ENCODE measurements around the gene MMP7. TPM values are rescaled to one million over a fixed set of nuclear protein-coding genes. Genes with fewer than 3 reads are reported as not detected.

MMP7 gene
- total RNA-seq, 2 experiments from 2014 or later = not detected

DNA sequence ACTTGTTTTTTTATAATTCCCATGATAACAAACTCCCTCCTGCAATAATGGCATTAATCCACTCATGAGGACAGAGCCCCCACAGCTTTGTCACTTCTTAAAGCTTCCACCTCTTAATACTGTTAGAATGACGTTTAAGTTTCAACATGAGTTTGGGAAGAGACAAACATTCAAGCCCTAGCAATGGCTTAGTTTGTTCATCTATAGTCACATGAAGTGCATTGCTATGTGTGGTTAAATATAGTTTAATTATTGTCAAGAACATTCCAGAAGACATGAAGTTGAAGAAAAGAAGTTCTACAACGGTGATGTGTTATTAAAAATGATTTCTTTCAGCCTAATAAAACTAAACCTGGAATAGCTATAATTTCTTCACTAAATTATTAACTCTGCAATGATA is 30.6 kb downstream of the MMP7 start:
- POLR2A ChIA-PET = no interaction called here

DNA sequence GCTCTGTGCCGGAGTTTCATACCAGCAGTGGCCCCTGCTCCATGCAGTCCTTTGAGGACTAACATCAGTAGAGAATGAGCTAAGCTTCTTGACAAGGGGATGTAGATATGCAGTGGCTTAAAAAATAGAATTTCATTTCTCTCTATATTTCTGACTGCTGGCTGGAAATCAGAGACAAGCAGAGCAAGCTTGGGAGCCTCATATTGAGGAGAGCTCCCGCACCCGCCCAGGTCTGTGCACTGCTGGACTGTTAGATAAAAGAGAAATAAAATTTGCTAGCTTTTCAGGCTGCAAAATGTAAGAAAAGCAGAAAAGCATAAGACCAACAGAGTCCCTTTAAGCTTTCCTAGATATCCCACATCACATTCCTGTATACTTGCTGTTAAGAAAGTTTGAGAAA is 31.4 kb downstream of the MMP7 start:
- H3K27me3 Mint-ChIP-seq = peaks cover 6% of the 10 kb centered on the region
- TF ChIP-seq, protein P1, sequence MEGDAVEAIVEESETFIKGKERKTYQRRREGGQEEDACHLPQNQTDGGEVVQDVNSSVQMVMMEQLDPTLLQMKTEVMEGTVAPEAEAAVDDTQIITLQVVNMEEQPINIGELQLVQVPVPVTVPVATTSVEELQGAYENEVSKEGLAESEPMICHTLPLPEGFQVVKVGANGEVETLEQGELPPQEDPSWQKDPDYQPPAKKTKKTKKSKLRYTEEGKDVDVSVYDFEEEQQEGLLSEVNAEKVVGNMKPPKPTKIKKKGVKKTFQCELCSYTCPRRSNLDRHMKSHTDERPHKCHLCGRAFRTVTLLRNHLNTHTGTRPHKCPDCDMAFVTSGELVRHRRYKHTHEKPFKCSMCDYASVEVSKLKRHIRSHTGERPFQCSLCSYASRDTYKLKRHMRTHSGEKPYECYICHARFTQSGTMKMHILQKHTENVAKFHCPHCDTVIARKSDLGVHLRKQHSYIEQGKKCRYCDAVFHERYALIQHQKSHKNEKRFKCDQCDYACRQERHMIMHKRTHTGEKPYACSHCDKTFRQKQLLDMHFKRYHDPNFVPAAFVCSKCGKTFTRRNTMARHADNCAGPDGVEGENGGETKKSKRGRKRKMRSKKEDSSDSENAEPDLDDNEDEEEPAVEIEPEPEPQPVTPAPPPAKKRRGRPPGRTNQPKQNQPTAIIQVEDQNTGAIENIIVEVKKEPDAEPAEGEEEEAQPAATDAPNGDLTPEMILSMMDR (IDR thresholded peaks at IDR 0.05) = no peak
- peaks cover 3% of the 10 kb centered on the region for H3K4me1 ChIP-seq (ENCODE audit: insufficient read depth, low read length)
- no peak overlapping the region for H3K4me3 Mint-ChIP-seq
- H3K9me3 ChIP-seq (ENCODE audit: control insufficient read depth in 1 of 2, insufficient read depth in 1 of 2, low read length in 2 of 2) = no peaks in the 10 kb centered on the region
- H3K9me3 Mint-ChIP-seq = no peaks in the 10 kb centered on the region
- no peak overlapping the region for H3K4me3 ChIP-seq (ENCODE audit: low read length)
- no peak for ATAC-seq (ENCODE audit: poor library complexity)
- peaks cover 7% of the 10 kb centered on the region for H3K4me1 Mint-ChIP-seq (ENCODE audit: low read depth)
- no peak overlapping the region for H3K27ac ChIP-seq (ENCODE audit: low read depth in 1 of 2, low read length in 2 of 2)
- no peaks in the 10 kb centered on the region for H3K27me3 ChIP-seq (ENCODE audit: control insufficient read depth in 1 of 2, insufficient read depth in 2 of 2, low read length in 2 of 2)
- H3K36me3 Mint-ChIP-seq (ENCODE audit: low read depth) = no peaks in the 10 kb centered on the region
- CTCF ChIA-PET = interaction anchor here (0.6 to 1.4 kb wide), 5 partner anchors 9 to 203 kb away, joined by 3 to 5 read pairs (median 3); no protein-coding TSS in a partner anchor
- POLR2A ChIA-PET = no interaction called here
- H3K27ac Mint-ChIP-seq = no peak overlapping the region
- no peaks in the 10 kb centered on the region for H3K36me3 ChIP-seq (ENCODE audit: insufficient read depth, low read length)
- DNase-seq = no peak
- intact Hi-C loops (cut with DNase I, micrococcal nuclease) = loop anchor here (5.0 kb wide), 3 partner anchors 113 to 212 kb away; no protein-coding TSS in a partner anchor

More for the DNA sequence above, 30.6 kb downstream of the MMP7 start:
- H3K4me1 Mint-ChIP-seq (ENCODE audit: low read depth) = peaks cover 7% of the 10 kb centered on the region
- no peak for DNase-seq
- intact Hi-C loops (cut with DNase I, micrococcal nuclease) = loop anchor here (5.0 kb wide), 3 partner anchors 112 to 213 kb away; no protein-coding TSS in a partner anchor
- TF ChIP-seq, protein P1 (IDR thresholded peaks at IDR 0.05) = no peak
- no peak for ATAC-seq (ENCODE audit: poor library complexity)
- H3K9me3 Mint-ChIP-seq = no peaks in the 10 kb centered on the region
- Histone ChIP-seq H3K4me1 (ENCODE audit: insufficient read depth, low read length) (peaks cover 3% of the 10 kb centered on the region), H3K36me3 (ENCODE audit: insufficient read depth, low read length) (no peaks in the 10 kb centered on the region), H3K27me3 (ENCODE audit: control insufficient read depth in 1 of 2, insufficient read depth in 2 of 2, low read length in 2 of 2) (no peaks in the 10 kb centered on the region), H3K27ac (ENCODE audit: low read depth in 1 of 2, low read length in 2 of 2) (no peak overlapping the region), H3K4me3 (ENCODE audit: low read length) (no peak overlapping the region), H3K9me3 (ENCODE audit: control insufficient read depth in 1 of 2, insufficient read depth in 1 of 2, low read length in 2 of 2) (no peaks in the 10 kb centered on the region)
- peaks cover 6% of the 10 kb centered on the region for H3K27me3 Mint-ChIP-seq
- no peak overlapping the region for H3K27ac Mint-ChIP-seq
- H3K4me3 Mint-ChIP-seq = no peak overlapping the region
- CTCF ChIA-PET = interaction anchor here (1.3 to 1.4 kb wide), 3 partner anchors 8 to 158 kb away, joined by 3 to 5 read pairs (median 3); no protein-coding TSS in a partner anchor
- H3K36me3 Mint-ChIP-seq (ENCODE audit: low read depth) = no peaks in the 10 kb centered on the region

DNA sequence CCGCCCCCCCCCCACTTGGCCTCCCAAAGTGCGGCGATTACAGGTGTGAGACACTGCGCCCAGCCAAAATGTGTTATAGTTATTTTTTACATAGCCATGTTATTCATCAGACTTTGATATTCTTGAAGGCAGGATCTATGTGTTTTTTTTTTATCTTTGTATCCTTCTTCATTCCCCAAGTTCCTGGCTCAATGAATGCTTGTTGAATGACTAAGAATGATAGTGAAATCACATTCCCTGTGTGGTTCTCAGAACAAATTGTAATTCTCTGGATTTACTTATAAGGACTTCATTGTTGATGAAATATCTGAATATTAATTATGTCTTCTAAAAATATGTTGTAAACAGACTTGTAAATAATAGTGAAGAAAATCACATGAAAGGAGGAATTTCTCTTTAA is 33.5 kb downstream of the MMP7 start:
- Mint-ChIP-seq H3K4me1 (ENCODE audit: low read depth) (peaks cover 7% of the 10 kb centered on the region), H3K9me3 (no peaks in the 10 kb centered on the region), H3K27me3 (peaks cover 6% of the 10 kb centered on the region), H3K36me3 (ENCODE audit: low read depth) (no peaks in the 10 kb centered on the region), H3K4me3 (no peak overlapping the region), H3K27ac (no peak overlapping the region)
- CTCF ChIA-PET = interaction anchor here (1.7 to 1.8 kb wide), 2 partner anchors 106 to 158 kb away, joined by 8 to 13 read pairs; no protein-coding TSS in a partner anchor
- POLR2A ChIA-PET = no interaction called here
- no peak for DNase-seq
- Histone ChIP-seq H3K9me3 (ENCODE audit: control insufficient read depth in 1 of 2, insufficient read depth in 1 of 2, low read length in 2 of 2) (no peaks in the 10 kb centered on the region), H3K4me3 (ENCODE audit: low read length) (no peak overlapping the region), H3K4me1 (ENCODE audit: insufficient read depth, low read length) (peaks cover 3% of the 10 kb centered on the region), H3K36me3 (ENCODE audit: insufficient read depth, low read length) (no peaks in the 10 kb centered on the region), H3K27ac (ENCODE audit: low read depth in 1 of 2, low read length in 2 of 2) (no peak overlapping the region), H3K27me3 (ENCODE audit: control insufficient read depth in 1 of 2, insufficient read depth in 2 of 2, low read length in 2 of 2) (no peaks in the 10 kb centered on the region)
- intact Hi-C loops (cut with DNase I, micrococcal nuclease) = loop anchor here (5.0 kb wide), 3 partner anchors 115 to 210 kb away; no protein-coding TSS in a partner anchor
- TF ChIP-seq, protein P1 (IDR thresholded peaks at IDR 0.05) = no peak
- no peak for ATAC-seq (ENCODE audit: poor library complexity)

All from CD4-positive, alpha-beta T cell (primary cell).